ENCODE results near the gene ADAMTSL3. TPM values are rescaled to one million over a fixed set of nuclear protein-coding genes. Genes with fewer than 3 reads are reported as not detected.
"Not testable (repeated sequence)": the region's sequence is repeated elsewhere in the genome, so short reads cannot be mapped to it uniquely, and the experiment has no call there.

Gene ADAMTSL3
- total RNA-seq, 1 experiment from 2014 or later: 2.6 TPM

DNA sequence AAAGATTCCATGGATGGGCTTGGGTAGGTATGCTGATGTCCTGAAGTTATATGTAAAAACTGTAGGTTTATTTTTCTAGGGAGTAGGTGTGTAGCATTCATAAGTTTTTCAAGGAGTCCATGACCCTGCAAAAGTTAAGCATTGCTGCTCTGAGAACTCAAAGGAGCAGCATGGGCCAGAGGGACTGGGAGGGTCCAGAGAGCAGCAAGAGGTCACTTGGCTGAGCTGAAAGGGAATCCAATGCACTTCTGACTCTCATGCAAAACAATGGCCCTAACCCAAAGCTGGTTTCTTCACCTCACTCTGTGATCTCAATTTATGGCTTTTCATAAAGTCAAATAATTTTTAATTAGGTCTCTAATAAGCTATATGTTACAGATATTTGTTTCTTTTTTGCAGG, 383.4 kb downstream of the ADAMTSL3 start:
- H3K36me3 ChIP-seq: no peaks in the 10 kb centered on the region
- no peak overlapping the region for H3K4me3 ChIP-seq
- no peak for DNase-seq (ENCODE audit: low read depth in 1 of 2, low spot score in 2 of 2)
- no peak overlapping the region for H3K27ac ChIP-seq
- no peaks in the 10 kb centered on the region for H3K27me3 ChIP-seq (replicated peaks)
- H3K4me1 ChIP-seq (replicated peaks): no peaks in the 10 kb centered on the region
- no peaks in the 10 kb centered on the region; the same call in 1 of the 2 replicates for H3K9me3 ChIP-seq (replicated peaks)

DNA sequence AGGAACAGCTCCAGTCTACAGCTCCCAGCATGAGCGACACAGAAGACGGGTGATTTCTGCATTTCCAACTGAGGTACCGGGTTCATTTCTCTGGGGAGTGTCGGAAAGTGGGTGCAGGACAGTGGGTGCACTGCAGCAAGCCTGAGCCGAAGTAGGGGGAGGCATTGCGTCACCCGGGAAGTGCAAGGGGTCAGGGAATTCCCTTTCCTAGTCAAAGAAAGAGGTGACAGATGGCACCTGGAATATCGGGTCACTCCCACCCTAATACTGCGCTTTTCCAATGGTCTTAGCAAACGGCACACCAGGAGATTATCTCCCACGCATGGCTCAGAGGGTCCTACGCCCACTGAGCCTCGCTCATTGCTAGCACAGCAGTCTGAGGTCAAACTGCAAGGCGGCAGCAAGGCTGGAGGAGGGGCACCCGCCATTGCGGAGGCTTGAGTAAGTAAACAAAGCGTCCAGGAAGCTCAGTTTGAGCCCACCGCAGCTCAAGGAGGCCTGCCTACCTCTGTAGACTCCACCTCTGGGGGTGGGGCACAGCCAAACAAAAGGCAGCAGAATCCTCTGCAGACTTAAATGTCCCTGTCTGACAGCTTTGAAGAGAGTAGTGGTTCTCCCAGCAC, 388.6 kb downstream of the ADAMTSL3 start:
- H3K9me3 ChIP-seq (replicated peaks); H3K4me3 ChIP-seq; H3K27ac ChIP-seq; H3K4me1 ChIP-seq (replicated peaks); H3K36me3 ChIP-seq; DNase-seq (ENCODE audit: low read depth in 1 of 2, low spot score in 2 of 2); H3K27me3 ChIP-seq (replicated peaks): not testable (repeated sequence)

DNA sequence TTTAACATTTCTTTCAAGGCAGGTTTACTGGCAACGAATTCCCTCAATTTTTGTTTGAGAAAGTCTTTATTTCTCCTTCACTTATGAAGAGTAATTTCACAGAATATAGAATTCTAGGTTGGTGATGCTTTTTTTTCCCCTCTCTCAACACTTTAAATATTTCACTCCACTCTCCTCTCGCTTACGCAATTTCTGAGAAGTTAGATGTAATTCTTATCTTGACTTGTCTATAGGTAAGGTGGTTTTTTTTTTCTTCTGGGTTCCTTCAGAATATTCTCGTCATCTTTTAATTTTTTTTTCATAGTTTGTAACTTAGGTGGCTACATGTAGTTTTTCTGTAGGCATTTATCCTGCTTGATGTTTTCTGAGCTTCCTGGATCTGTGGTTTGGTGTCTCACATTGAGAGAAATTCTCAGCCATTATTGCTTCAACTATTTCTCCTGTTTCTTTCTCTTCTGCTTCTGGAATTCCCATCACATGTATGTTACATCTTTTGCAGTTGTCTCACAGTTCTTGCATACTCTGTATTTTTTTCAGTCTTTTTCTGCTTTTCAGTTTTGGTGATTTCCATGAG, 392.2 kb downstream of the ADAMTSL3 start:
- Histone ChIP-seq H3K4me1 (replicated peaks) (no peaks in the 10 kb centered on the region), H3K9me3 (replicated peaks) (no peaks in the 10 kb centered on the region), H3K27me3 (replicated peaks) (no peaks in the 10 kb centered on the region), H3K27ac (no peak overlapping the region), H3K36me3 (no peaks in the 10 kb centered on the region), H3K4me3 (no peak overlapping the region)
- no peak for DNase-seq (ENCODE audit: low read depth in 1 of 2, low spot score in 2 of 2)

DNA sequence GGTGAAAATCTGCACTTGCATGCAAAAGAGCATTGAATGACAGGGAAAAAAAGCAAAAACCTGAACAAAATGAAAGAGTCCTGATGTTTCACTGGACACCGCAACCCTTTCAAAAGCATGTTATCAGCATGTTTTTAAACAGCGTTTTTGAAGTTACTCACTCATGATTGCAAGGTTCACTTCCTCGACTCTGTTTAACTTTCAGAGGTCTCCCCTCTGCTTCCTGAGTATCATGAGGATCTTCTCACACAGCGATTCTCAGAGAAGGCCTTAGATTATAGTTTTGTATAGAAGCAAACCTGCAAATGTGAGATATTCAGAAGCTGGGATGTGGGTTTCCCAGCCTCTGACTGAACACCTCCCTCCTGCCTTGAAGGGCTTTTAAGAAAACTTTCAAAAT, 395.6 kb downstream of the ADAMTSL3 start:
- H3K4me1 ChIP-seq (replicated peaks); H3K9me3 ChIP-seq (replicated peaks); H3K27ac ChIP-seq; H3K27me3 ChIP-seq (replicated peaks); H3K36me3 ChIP-seq; H3K4me3 ChIP-seq; DNase-seq (ENCODE audit: low read depth in 1 of 2, low spot score in 2 of 2): not testable (repeated sequence)

DNA sequence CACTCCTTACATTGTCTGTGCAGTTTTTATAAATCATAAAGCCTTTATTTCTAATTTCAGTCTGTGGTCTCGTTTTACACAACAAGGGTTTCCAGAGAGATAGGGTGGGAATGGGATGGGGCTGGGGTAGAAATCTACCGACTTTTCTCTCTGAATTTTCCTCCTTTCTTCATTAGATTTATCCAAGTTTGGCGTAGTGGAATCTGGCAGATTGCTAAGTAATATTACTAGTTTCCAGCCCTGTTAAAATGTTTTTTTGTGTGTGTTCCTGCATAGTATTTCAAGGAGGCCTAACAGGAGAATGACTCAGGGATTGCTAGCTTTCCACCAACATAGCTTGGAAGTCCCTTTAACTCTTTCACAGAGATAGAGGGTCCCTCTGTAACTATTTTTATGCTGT, 396.2 kb downstream of the ADAMTSL3 start:
- no peak overlapping the region for H3K4me3 ChIP-seq
- H3K27me3 ChIP-seq (replicated peaks): no peaks in the 10 kb centered on the region
- no peaks in the 10 kb centered on the region for H3K36me3 ChIP-seq
- no peak for DNase-seq (ENCODE audit: low read depth in 1 of 2, low spot score in 2 of 2)
- H3K9me3 ChIP-seq (replicated peaks): no peaks in the 10 kb centered on the region
- no peak overlapping the region for H3K27ac ChIP-seq
- no peaks in the 10 kb centered on the region for H3K4me1 ChIP-seq (replicated peaks)

DNA sequence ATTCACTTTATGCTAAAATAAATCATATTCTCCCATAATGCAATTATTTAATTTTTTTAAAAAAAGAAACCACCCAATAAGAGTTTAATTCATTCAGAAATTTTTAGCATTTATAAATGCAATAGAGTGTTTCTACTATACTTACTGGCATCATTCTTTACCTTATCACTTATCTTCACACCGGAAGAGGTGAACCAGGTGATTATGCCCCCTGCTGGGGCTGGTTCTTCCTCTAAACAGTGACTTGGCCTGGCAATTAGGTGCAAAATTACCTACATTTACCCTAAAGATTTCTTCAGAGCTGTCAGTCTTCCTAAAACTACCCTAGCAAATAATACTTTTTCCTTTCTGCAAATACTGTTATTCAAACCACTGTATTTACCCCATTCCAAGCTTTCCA, 397.2 kb downstream of the ADAMTSL3 start:
- not testable (repeated sequence) for H3K36me3 ChIP-seq; H3K9me3 ChIP-seq (replicated peaks); H3K27me3 ChIP-seq (replicated peaks); H3K4me3 ChIP-seq; H3K4me1 ChIP-seq (replicated peaks); H3K27ac ChIP-seq; DNase-seq (ENCODE audit: low read depth in 1 of 2, low spot score in 2 of 2)

DNA sequence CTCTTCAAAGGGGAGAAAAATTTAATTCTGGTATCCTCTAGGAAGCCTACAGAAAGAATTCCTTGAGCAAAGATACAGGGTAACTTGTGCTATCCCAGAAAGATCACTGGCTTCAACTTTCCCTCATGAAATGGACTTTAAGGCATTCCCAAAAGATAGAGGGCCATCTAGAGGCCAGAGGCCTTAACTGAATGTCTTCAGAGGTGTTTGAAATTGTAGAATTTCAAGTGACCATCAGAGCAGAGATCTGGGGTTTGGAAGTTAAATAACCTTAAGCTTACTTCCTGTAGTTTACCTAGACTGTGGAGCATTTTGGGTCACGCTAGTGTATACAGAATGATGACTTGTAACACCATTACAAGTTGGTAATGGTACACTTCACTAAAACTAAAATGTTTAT, 400.6 kb downstream of the ADAMTSL3 start:
- H3K27ac ChIP-seq; DNase-seq (ENCODE audit: low read depth in 1 of 2, low spot score in 2 of 2); H3K36me3 ChIP-seq; H3K9me3 ChIP-seq (replicated peaks); H3K4me1 ChIP-seq (replicated peaks); H3K27me3 ChIP-seq (replicated peaks); H3K4me3 ChIP-seq: not testable (repeated sequence)

DNA sequence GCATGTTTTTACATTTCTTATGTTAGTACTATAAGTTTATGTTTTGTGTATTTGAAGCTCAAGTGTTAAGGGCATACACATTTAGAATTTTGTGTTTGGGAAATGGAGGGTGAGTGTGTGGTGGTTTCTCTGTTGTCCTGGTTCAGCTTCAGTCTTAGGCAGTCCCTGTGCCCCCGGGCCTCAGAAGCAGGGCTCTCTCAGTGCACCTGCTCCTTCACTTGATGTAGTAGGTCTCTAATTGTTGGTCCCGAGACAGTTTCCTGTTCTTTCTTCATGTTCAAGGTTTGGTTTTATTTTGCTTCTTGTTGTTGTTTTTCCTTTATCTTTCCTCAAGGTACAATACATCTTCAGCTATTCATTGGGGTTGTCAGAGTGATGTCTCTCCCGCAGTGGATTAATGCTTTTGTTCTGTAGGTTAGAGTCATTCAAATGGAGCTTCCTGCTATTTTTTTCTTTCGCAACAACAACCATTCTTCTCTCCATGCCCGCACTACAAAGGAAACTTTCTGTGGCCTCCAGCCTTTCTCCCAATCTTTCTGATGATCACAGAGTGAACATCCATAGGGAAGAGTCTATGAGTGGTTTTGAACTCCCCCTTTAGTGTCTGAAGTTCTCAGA, 403.9 kb downstream of the ADAMTSL3 start:
- Histone ChIP-seq H3K4me1 (replicated peaks) (no peaks in the 10 kb centered on the region), H3K36me3 (no peaks in the 10 kb centered on the region), H3K4me3 (no peak overlapping the region), H3K27me3 (replicated peaks) (no peaks in the 10 kb centered on the region), H3K9me3 (replicated peaks) (no peaks in the 10 kb centered on the region), H3K27ac (no peak overlapping the region)
- DNase-seq (ENCODE audit: low read depth in 1 of 2, low spot score in 2 of 2): no peak

DNA sequence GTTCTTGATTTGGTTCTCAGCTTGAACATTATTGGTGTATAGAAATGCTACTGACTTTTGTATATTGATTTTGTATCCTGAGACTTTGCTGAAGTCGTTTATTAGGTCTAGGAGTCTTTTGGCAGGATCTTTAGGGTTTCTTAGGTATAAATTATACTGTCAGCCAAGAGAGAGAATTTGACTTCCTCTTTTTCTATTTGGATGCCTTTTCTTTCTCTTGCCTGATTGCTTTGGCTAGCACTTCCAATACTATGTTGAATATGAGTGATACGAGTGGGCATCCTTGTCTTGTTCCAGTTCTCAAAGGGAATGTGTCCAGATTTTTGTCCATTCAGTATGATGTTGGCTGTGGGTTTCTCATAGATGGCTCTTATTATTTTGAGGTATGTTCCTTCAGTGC, 409.8 kb downstream of the ADAMTSL3 start:
- H3K9me3 ChIP-seq (replicated peaks); H3K4me1 ChIP-seq (replicated peaks); H3K27ac ChIP-seq; H3K27me3 ChIP-seq (replicated peaks); DNase-seq (ENCODE audit: low read depth in 1 of 2, low spot score in 2 of 2); H3K4me3 ChIP-seq; H3K36me3 ChIP-seq: not testable (repeated sequence)

DNA sequence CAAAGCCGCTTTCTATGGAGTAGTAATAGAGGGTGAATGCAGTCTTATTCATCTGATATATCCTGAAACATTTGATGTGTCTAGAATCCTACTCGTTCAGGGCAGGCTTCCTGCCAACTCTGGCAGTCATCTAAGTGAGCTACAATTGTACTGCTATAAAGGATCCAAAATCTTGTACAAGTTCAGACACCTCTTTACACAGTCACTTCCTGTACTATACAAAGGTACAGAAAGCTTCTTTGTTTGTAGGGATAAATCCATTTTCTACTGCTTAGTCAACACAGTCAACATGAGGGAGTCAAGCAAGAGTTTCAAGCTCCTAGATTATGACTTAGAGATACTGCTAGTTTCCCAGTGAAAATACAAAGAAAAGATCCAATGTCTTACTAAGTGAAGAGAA, 414.8 kb downstream of the ADAMTSL3 start:
- H3K4me3 ChIP-seq; H3K27me3 ChIP-seq (replicated peaks); DNase-seq (ENCODE audit: low read depth in 1 of 2, low spot score in 2 of 2); H3K9me3 ChIP-seq (replicated peaks); H3K4me1 ChIP-seq (replicated peaks); H3K36me3 ChIP-seq; H3K27ac ChIP-seq: not testable (repeated sequence)

DNA sequence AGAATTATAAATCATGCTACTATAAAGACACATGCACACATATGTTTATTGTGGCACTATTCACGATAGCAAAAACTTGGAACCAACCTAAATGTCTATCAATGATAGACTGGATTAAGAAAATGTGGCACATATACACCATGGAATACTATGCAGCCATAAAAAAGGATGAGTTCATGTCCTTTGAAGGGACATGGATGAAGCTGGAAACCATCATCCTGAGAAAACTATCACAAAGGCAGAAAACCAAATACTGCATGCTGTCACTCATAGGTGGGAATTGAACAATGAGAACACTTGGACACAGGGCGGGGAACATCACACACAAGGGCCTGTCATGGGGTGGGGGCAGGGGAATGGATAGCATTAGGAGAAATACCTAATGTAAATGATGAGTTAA, 424.1 kb downstream of the ADAMTSL3 start:
- H3K27me3 ChIP-seq (replicated peaks); H3K4me3 ChIP-seq; H3K4me1 ChIP-seq (replicated peaks); H3K36me3 ChIP-seq; H3K27ac ChIP-seq; H3K9me3 ChIP-seq (replicated peaks); DNase-seq (ENCODE audit: low read depth in 1 of 2, low spot score in 2 of 2): not testable (repeated sequence)

DNA sequence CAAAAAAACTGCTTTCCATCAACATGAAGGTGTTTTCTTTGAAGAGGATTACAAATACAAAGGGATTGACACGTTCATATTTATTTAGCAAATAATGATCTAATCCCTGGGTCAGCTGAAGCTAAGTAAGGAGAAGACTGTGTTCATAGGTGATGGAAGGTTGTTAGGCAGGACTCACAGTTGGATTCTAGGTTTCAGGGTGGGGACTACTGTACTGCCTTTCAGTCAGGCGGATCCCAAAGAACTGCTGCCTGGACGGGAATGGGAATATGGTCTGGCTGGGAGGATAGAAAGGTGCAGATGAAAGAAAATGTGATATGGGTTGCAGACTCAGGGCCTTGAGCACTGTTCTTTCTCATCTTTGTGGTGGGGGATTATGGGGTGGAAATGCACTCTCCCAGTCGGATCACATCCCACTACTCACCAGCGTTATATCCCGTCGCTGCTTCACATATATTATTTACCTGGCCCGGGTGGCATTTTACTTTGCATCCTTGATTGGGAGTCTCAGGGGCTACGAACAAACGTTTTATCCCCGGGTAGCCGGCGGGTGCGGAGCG, 425.5 kb downstream of the ADAMTSL3 start:
- not testable (repeated sequence) for H3K4me1 ChIP-seq (replicated peaks); H3K27ac ChIP-seq; H3K36me3 ChIP-seq; H3K4me3 ChIP-seq; H3K9me3 ChIP-seq (replicated peaks); DNase-seq (ENCODE audit: low read depth in 1 of 2, low spot score in 2 of 2); H3K27me3 ChIP-seq (replicated peaks)

DNA sequence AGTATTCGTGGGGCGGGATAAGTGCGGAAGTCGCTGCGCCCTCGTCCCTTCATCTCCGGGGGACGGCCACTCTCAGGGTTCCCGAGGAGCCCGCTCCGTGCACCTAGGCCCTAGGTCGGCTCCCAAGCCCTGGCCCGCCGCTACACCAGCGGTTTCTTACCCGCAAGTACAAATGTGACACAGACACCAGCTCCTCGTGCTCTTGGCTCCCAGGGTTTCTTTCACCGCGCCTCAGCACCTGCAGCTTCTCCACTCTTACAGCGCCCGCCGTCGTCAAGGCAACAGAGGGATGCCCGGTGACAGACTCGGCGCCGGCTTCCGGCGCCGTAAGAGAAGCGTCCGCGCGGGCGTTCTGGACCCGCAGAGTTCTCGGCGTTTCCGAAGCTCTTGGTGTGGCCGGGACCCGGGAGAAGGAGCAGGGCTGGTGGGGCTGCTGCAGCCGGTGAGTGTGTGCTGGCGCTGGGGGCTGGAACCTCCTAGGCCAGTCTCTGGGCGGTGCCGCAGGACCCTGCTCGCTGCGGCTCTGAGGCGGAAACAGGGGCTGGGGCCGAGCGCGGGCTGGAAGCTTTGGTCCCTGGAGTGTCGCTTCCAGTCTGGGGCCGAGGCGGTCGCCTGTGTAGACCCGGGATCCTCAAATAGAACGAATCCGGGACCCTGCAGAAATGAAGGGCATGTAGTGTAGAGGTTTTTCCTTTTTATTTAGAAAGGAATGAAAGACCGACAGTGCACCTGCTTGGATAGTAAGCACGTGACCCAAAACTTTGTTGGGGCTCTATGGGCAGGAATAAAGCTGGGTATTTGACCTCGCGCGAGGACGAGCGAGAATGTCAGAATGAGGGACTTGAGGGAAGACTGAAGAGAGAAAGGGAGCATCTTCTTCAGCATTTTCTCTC, 426.2 kb downstream of the ADAMTSL3 start:
- H3K4me3 ChIP-seq: no peak overlapping the region

DNA sequence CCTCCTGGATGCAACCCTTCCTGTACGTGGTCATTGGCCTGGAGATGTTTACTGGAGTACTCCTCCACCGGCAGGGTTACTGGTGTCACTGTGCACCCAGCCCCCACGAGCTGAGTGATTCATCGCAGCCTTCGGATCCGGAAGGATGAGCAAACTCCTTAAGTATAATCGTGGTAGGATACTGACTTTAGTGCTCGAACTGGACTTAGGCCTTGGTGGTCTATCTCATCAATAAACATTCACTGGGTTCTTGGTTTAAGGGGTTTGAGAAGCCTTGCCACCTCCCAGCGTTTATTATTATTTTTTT, 426.8 kb downstream of the ADAMTSL3 start:
- H3K4me3 ChIP-seq; H3K27ac ChIP-seq; H3K4me1 ChIP-seq (replicated peaks): not testable (repeated sequence)

More for the DNA sequence above, 426.2 kb downstream of the ADAMTSL3 start:
- no peak overlapping the region for H3K27ac ChIP-seq
- no peak for DNase-seq (ENCODE audit: low read depth in 1 of 2, low spot score in 2 of 2)
- no peaks in the 10 kb centered on the region for H3K36me3 ChIP-seq
- H3K9me3 ChIP-seq (replicated peaks): no peaks in the 10 kb centered on the region
- H3K27me3 ChIP-seq (replicated peaks): no peaks in the 10 kb centered on the region
- no peaks in the 10 kb centered on the region for H3K4me1 ChIP-seq (replicated peaks)

More for the DNA sequence above, 426.8 kb downstream of the ADAMTSL3 start:
- H3K27me3 ChIP-seq (replicated peaks); H3K36me3 ChIP-seq; H3K9me3 ChIP-seq (replicated peaks); DNase-seq (ENCODE audit: low read depth in 1 of 2, low spot score in 2 of 2): not testable (repeated sequence)

Data from SJSA1 (cell line).